Ureter (tissue), 1 donor: ENCODE results near the gene SH3RF3. TPM values are rescaled to one million over a fixed set of nuclear protein-coding genes. Genes with fewer than 3 reads are reported as not detected.

Experiments
- DNase-seq: peaks from one replicate; pipeline ENCODE4 v3.0.0-alpha.2; 2020; ENCODE audit warnings: low spot score
- total RNA-seq: library from RNA; stranded (reverse); gene quantifications from one replicate; pipeline ENCODE4 v1.2.4, GENCODE V29; 2023
- donor health status: DM: yes; HTN: yes; CAD: no.

The SH3RF3 gene
- total RNA-seq, 1 donor from 2014 or later = 8.0 TPM

- no peak for DNase-seq
Observed at GRCh38 chr2:109282360-109282759, 153.4 kb downstream of the SH3RF3 start.

- no peak for DNase-seq
Observed at GRCh38 chr2:109282865-109283264, 153.9 kb downstream of the SH3RF3 start.

GRCh38 chr2:109284826-109285225 lies 155.8 kb downstream of the SH3RF3 start:
- no peak for DNase-seq

- DNase-seq = no peak
Observed at GRCh38 chr2:109285244-109285651, 156.2 kb downstream of the SH3RF3 start.

- DNase-seq = no peak
Observed at GRCh38 chr2:109287413-109287812, 158.4 kb downstream of the SH3RF3 start.

- DNase-seq = no peak
Observed at GRCh38 chr2:109287838-109288237, 158.8 kb downstream of the SH3RF3 start.

- no peak for DNase-seq
Observed at GRCh38 chr2:109288544-109289368, 159.8 kb downstream of the SH3RF3 start.

GRCh38 chr2:109289504-109290222 lies 160.7 kb downstream of the SH3RF3 start:
- no peak for DNase-seq

GRCh38 chr2:109290887-109291643 lies 162.1 kb downstream of the SH3RF3 start:
- no peak for DNase-seq

- DNase-seq = no peak
Observed at GRCh38 chr2:109292386-109292785, 163.4 kb downstream of the SH3RF3 start.

GRCh38 chr2:109293663-109294062 lies 164.7 kb downstream of the SH3RF3 start:
- no peak for DNase-seq

- no peak for DNase-seq
Observed at GRCh38 chr2:109294523-109294922, 165.5 kb downstream of the SH3RF3 start.

GRCh38 chr2:109295070-109295780 lies 166.2 kb downstream of the SH3RF3 start:
- no peak for DNase-seq

- no peak for DNase-seq
Observed at GRCh38 chr2:109295781-109296117, 166.7 kb downstream of the SH3RF3 start.

GRCh38 chr2:109297566-109298490 lies 168.8 kb downstream of the SH3RF3 start:
- no peak for DNase-seq

- no peak for DNase-seq
Observed at GRCh38 chr2:109298851-109299250, 169.8 kb downstream of the SH3RF3 start.

GRCh38 chr2:109299536-109299935 lies 170.5 kb downstream of the SH3RF3 start:
- DNase-seq = no peak

- DNase-seq = no peak
Observed at GRCh38 chr2:109300582-109300981, 171.6 kb downstream of the SH3RF3 start.

- no peak for DNase-seq
Observed at GRCh38 chr2:109301746-109302145, 172.7 kb downstream of the SH3RF3 start.

GRCh38 chr2:109302319-109302718 lies 173.3 kb downstream of the SH3RF3 start:
- DNase-seq = no peak

- DNase-seq = no peak
Observed at GRCh38 chr2:109304242-109304641, 175.2 kb downstream of the SH3RF3 start.
